OCI-LY7 (cell line): ENCODE data around the gene TAF3. TPM values are rescaled to one million over a fixed set of nuclear protein-coding genes. Genes with fewer than 3 reads are reported as not detected.

Experiments used
- BruUV-seq: library from RNA; stranded (reverse); fragments of 400-500 nt; replicated peaks from 2 replicates; lab custom pipeline; 2021; lab: Mats Ljungman, UMichigan
- CTCF ChIA-PET: fragments of 300-600 bp; sonication (Branson Sonifier 250); formaldehyde crosslinking; loops from one replicate; lab custom pipeline; 2022; ENCODE audit warnings: antibody characterized with exemption; ENCODE audit not compliant: unreplicated experiment; lab: Charles Lee
- POLR2A ChIA-PET: fragments of 300-600 bp; sonication (Branson Sonifier 250); formaldehyde crosslinking; loops from one replicate; lab custom pipeline; 2022; ENCODE audit warnings: antibody characterized with exemption; lab: Charles Lee
- DNase-seq: peaks from one replicate; pipeline ENCODE4 v3.0.0-alpha.2; 2015; ENCODE audit warnings: low spot score
- H2AFZ ChIP-seq: fragments of 200-600 bp; sonication (generic), shearing (Covaris generic); 2 replicates; pipeline ENCODE4 v1.6.1; 2014; ENCODE audit warnings: mild to moderate bottlenecking, antibody characterized with exemption, low read length, moderate library complexity
- H3K27ac ChIP-seq: fragments of 200-600 bp; sonication (generic); 2 replicates; pipeline ENCODE4 v1.5.1; 2014; ENCODE audit warnings: mixed run types, low read depth, mild to moderate bottlenecking, moderate library complexity, low read length, inconsistent platforms; ENCODE audit not compliant: poor library complexity, severe bottlenecking
- H3K36me3 ChIP-seq: fragments of 200-600 bp; sonication (generic); 2 replicates; pipeline ENCODE4 v1.6.1; 2014; ENCODE audit warnings: mild to moderate bottlenecking, antibody characterized with exemption, low read length, moderate library complexity, mixed read lengths; ENCODE audit not compliant: insufficient read depth
- H3K4me1 ChIP-seq: fragments of 200-600 bp; sonication (generic); 2 replicates; pipeline ENCODE4 v1.5.1; 2014; ENCODE audit warnings: mild to moderate bottlenecking, low read length; ENCODE audit not compliant: insufficient read depth, poor library complexity, severe bottlenecking
- H3K4me2 ChIP-seq: fragments of 200-600 bp; sonication (generic); 2 replicates; pipeline ENCODE4 v1.6.1; 2014; ENCODE audit warnings: mild to moderate bottlenecking, low read length
- H3K4me3 ChIP-seq: fragments of 200-600 bp; sonication (generic); 2 replicates; pipeline ENCODE4 v1.5.1; 2014; ENCODE audit warnings: mild to moderate bottlenecking, low read depth, low read length; ENCODE audit not compliant: poor library complexity, severe bottlenecking
- H3K79me2 ChIP-seq: fragments of 200-600 bp; sonication (generic); 2 replicates; pipeline ENCODE4 v1.6.1; 2016; ENCODE audit warnings: low read depth, mild to moderate bottlenecking, low read length, moderate library complexity, mixed read lengths; ENCODE audit not compliant: insufficient read depth
- H3K9me2 ChIP-seq: fragments of 200-600 bp; sonication (generic); 2 replicates; pipeline ENCODE4 v1.6.1; 2016; ENCODE audit warnings: mild to moderate bottlenecking, low read length, mixed read lengths; ENCODE audit not compliant: insufficient read depth
- H3K9me3 ChIP-seq: fragments of 200-600 bp; sonication (generic); 2 replicates; pipeline ENCODE4 v1.6.1; 2014; ENCODE audit warnings: mild to moderate bottlenecking, mixed run types, low read length, mixed read lengths
- H4K20me1 ChIP-seq: fragments of 200-600 bp; sonication (generic); 2 replicates; pipeline ENCODE4 v1.6.1; 2014; ENCODE audit warnings: mild to moderate bottlenecking, antibody characterized with exemption, low read length, moderate library complexity, mixed read lengths; ENCODE audit not compliant: insufficient read depth
- EZH2phosphoT487 ChIP-seq: fragments of 200-600 bp; sonication (generic); IDR thresholded peaks from 2 replicates; pipeline ENCODE4 v1.6.1; 2018; ENCODE audit warnings: low read depth, borderline replicate concordance, mild to moderate bottlenecking, mixed run types, antibody characterized with exemption, low read length, moderate library complexity, mixed read lengths
- intact Hi-C: fragments of 100-400 bp; cut with micrococcal nuclease; formaldehyde crosslinking; loops from one replicate; pipeline ENCODE4 v1.10.0; 2022; ENCODE audit not compliant: unreplicated experiment
- total RNA-seq, 2 experiments: library from RNA; depleted of rRNA in 1 of 2; stranded (reverse); fragments of >200 nt in 1 of 2; shearing (Covaris generic) in 1 of 2; gene quantifications; 2 replicates each; pipeline ENCODE4 v1.2.3, GENCODE V29; 2014 to 2022
- TF ChIP-seq, protein P1 (sequence below): fragments of 200-600 bp; sonication (generic); conservative IDR thresholded peaks from 2 replicates; pipeline ENCODE4 v1.5.1; 2014; ENCODE audit warnings: mild to moderate bottlenecking, antibody characterized with exemption, low read length, moderate library complexity, mixed read lengths

TAF3 gene
- total RNA-seq, 2 experiments from 2014 or later: 3.8 to 11.1 TPM

DNA sequence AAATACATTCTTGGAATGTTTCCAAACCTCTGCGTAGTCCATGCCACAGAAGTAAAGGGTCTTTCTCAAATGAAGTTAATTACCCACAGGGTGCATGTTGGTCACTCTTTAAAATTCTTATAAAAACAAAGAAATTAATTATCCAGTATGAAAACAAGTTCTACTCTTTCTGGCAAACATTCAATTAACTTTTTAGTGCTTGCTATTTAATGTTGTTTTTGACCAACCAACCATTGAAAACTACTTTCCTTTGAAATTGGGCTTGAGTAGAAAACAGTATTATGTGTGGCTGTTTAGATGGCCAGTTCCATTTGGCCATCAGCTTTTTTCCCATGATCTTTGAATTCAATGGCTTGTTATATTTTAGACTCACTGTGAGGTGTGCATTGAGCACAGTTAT lies 83.0 kb downstream of the TAF3 start:
- no peaks in the 10 kb centered on the region for H3K4me1 ChIP-seq
- H3K79me2 ChIP-seq: no peaks in the 10 kb centered on the region
- intact Hi-C loops: no loop called here
- no peak overlapping the region for H2AFZ ChIP-seq
- H3K9me3 ChIP-seq: no peaks in the 10 kb centered on the region
- no peak overlapping the region for H3K4me2 ChIP-seq
- BruUV-seq: no TSS peak
- no peaks in the 10 kb centered on the region for H3K9me2 ChIP-seq
- TF ChIP-seq EZH2phosphoT487: no peak
- TF ChIP-seq, protein P1, sequence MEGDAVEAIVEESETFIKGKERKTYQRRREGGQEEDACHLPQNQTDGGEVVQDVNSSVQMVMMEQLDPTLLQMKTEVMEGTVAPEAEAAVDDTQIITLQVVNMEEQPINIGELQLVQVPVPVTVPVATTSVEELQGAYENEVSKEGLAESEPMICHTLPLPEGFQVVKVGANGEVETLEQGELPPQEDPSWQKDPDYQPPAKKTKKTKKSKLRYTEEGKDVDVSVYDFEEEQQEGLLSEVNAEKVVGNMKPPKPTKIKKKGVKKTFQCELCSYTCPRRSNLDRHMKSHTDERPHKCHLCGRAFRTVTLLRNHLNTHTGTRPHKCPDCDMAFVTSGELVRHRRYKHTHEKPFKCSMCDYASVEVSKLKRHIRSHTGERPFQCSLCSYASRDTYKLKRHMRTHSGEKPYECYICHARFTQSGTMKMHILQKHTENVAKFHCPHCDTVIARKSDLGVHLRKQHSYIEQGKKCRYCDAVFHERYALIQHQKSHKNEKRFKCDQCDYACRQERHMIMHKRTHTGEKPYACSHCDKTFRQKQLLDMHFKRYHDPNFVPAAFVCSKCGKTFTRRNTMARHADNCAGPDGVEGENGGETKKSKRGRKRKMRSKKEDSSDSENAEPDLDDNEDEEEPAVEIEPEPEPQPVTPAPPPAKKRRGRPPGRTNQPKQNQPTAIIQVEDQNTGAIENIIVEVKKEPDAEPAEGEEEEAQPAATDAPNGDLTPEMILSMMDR: no peak
- no peak overlapping the region for H3K4me3 ChIP-seq
- CTCF ChIA-PET: no interaction called here
- no peaks in the 10 kb centered on the region for H4K20me1 ChIP-seq
- DNase-seq: no peak
- POLR2A ChIA-PET: no interaction called here
- no peak overlapping the region for H3K27ac ChIP-seq
- no peaks in the 10 kb centered on the region for H3K36me3 ChIP-seq

- no TSS peak for BruUV-seq
- H3K9me2 ChIP-seq: no peaks in the 10 kb centered on the region
- H4K20me1 ChIP-seq: no peaks in the 10 kb centered on the region
- TF ChIP-seq, protein P1: no peak
- no peak for TF ChIP-seq EZH2phosphoT487
- H3K27ac ChIP-seq: no peak overlapping the region
- H3K4me1 ChIP-seq: no peaks in the 10 kb centered on the region
- POLR2A ChIA-PET: interaction anchor here (0.7 kb wide), 1 partner anchor 101 kb away, joined by 3 read pairs; no protein-coding TSS in a partner anchor
- no peak for DNase-seq
- H3K36me3 ChIP-seq: no peaks in the 10 kb centered on the region
- H3K79me2 ChIP-seq: no peaks in the 10 kb centered on the region
- H3K9me3 ChIP-seq: no peaks in the 10 kb centered on the region
- no peak overlapping the region for H3K4me3 ChIP-seq
- CTCF ChIA-PET: no interaction called here
- H2AFZ ChIP-seq: no peak overlapping the region
- intact Hi-C loops: no loop called here
- H3K4me2 ChIP-seq: no peak overlapping the region
Measured at GRCh38 chr10:7902413-7902812, 84.1 kb downstream of the TAF3 start.

DNA sequence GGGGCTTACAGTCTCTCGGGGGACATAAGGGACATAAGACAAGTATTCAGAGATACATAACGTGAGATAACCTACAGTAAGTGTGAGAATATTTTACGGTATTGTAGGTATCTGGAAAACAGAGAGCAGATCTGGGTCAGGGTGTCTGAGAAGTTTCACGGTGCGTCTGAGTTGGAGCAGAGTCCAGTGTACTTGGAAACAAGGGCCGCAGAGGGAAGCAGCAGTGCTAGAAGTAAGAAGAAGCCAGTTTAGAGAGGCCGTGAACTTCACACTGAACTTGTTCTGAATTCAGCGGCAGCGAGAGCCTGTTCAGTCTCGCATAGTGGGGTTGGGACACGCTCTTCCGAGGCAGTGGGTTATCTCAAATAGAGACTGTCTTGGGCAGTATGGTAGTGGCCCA lies 85.5 kb downstream of the TAF3 start:
- BruUV-seq: no TSS peak

More for the DNA sequence above, 85.5 kb downstream of the TAF3 start:
- H3K4me2 ChIP-seq: no peak overlapping the region
- H3K4me3 ChIP-seq: no peak overlapping the region
- DNase-seq: no peak
- H3K9me3 ChIP-seq: no peaks in the 10 kb centered on the region
- no peak overlapping the region for H3K27ac ChIP-seq
- no peaks in the 10 kb centered on the region for H3K9me2 ChIP-seq
- intact Hi-C loops: no loop called here
- H2AFZ ChIP-seq: no peak overlapping the region
- ChIA-PET POLR2A (no interaction called here), CTCF (no interaction called here)
- H3K36me3 ChIP-seq: no peaks in the 10 kb centered on the region
- no peaks in the 10 kb centered on the region for H3K4me1 ChIP-seq
- TF ChIP-seq EZH2phosphoT487: no peak
- TF ChIP-seq, protein P1: no peak
- no peaks in the 10 kb centered on the region for H4K20me1 ChIP-seq
- H3K79me2 ChIP-seq: no peaks in the 10 kb centered on the region
